ENCODE data around the gene CFAP157.

Gene CFAP157

GRCh38 chr9:127693697-127694096, 13.1 kb upstream of the CFAP157 start:
- DNase-seq: no peak

GRCh38 chr9:127694890-127695720, 11.7 kb upstream of the CFAP157 start:
- no peak for DNase-seq

GRCh38 chr9:127697575-127697974, 9.2 kb upstream of the CFAP157 start:
- no peak for DNase-seq

- no peak for DNase-seq
These were observed 8.4 kb upstream of the CFAP157 start for GRCh38 chr9:127698386-127698785.

GRCh38 chr9:127698985-127699670, 7.7 kb upstream of the CFAP157 start:
- no peak for DNase-seq

GRCh38 chr9:127700140-127700539, 6.6 kb upstream of the CFAP157 start:
- no peak for DNase-seq

GRCh38 chr9:127700594-127701255, 6.1 kb upstream of the CFAP157 start:
- no peak for DNase-seq

- DNase-seq: no peak
These were observed 3.4 kb upstream of the CFAP157 start for GRCh38 chr9:127703289-127703946.

GRCh38 chr9:127705577-127706379, 1.0 kb upstream of the CFAP157 start:
- DNase-seq: no peak

- no peak for DNase-seq
These were observed 978 bp downstream of the CFAP157 start for GRCh38 chr9:127707766-127708165.

GRCh38 chr9:127708952-127709587, 2.3 kb downstream of the CFAP157 start:
- no peak for DNase-seq

GRCh38 chr9:127710204-127710783, 3.5 kb downstream of the CFAP157 start:
- DNase-seq: no peak

GRCh38 chr9:127711226-127711701, 4.5 kb downstream of the CFAP157 start:
- DNase-seq: no peak

GRCh38 chr9:127711831-127712274, 5.1 kb downstream of the CFAP157 start:
- peak; percentile 13 to 22 for DNase-seq

- no peak for DNase-seq
These were observed 5.6 kb downstream of the CFAP157 start for GRCh38 chr9:127712371-127712770.

GRCh38 chr9:127712867-127713266, 6.1 kb downstream of the CFAP157 start:
- DNase-seq: no peak

GRCh38 chr9:127714020-127714750, 7.4 kb downstream of the CFAP157 start:
- no peak for DNase-seq

- peak; percentile 50 to 51 for DNase-seq
These were observed 8.2 kb downstream of the CFAP157 start for GRCh38 chr9:127714951-127715469.

GRCh38 chr9:127715470-127716337, 8.9 kb downstream of the CFAP157 start, which contains the start of the genes PTRH1 and TTC16:
TSS of gene PTRH1 (minus strand) at chr9:127715663. CDS start at chr9:127715639, 24 bp downstream.
TSS of gene TTC16 (plus strand) at chr9:127716079. CDS start at chr9:127716146, 67 bp downstream.
- DNase-seq: peak; percentile 90 to 92

All from Kasumi-1 (cell line).